Colonic mucosa (tissue), 4 donors: ENCODE results near the gene PPARGC1A. TPM values are rescaled to one million over a fixed set of nuclear protein-coding genes. Genes with fewer than 3 reads are reported as not detected.

Experiments used
- DNase-seq: peaks from one replicate; pipeline ENCODE4 v3.0.0-alpha.2; 2020
- H3K27ac ChIP-seq: fragments of 200-600 bp; one replicate; pipeline ENCODE4 v1.8.0; 2021
- H3K27me3 ChIP-seq: fragments of 200-600 bp; one replicate; pipeline ENCODE4 v1.8.0; 2021
- H3K36me3 ChIP-seq: fragments of 200-600 bp; one replicate; pipeline ENCODE4 v1.8.0; 2021
- H3K4me1 ChIP-seq: fragments of 200-600 bp; one replicate; pipeline ENCODE4 v1.8.0; 2021; ENCODE audit warnings: mild to moderate bottlenecking
- H3K4me3 ChIP-seq: fragments of 200-600 bp; one replicate; pipeline ENCODE4 v1.8.0; 2021
- H3K9ac ChIP-seq, 2 donors: one replicate each; pipeline ENCODE4 v1.7.0; 2013; ENCODE audit warnings: control low read depth in 2 of 2, low read depth in 2 of 2, low read length in 2 of 2
- H3K9me3 ChIP-seq: fragments of 200-600 bp; one replicate; pipeline ENCODE4 v1.8.0; 2021
- CTCF ChIP-seq: fragments of 200-600 bp; IDR thresholded peaks from one replicate; pipeline ENCODE4 v1.8.0; 2022; ENCODE audit warnings: antibody characterized with exemption, mild to moderate bottlenecking
- intact Hi-C: fragments of 100-400 bp; cut with DNase I; formaldehyde crosslinking; loops from one replicate; pipeline ENCODE4 v1.14.1; 2022
- total RNA-seq, 2 donors: library from RNA; stranded (reverse); fragmentation: NEBNext Ultra II Directional in 1 of 2; extraction: Animal tissue kit (Norgen Biotek cat#: 25700) in 1 of 2; gene quantifications; one replicate each; pipeline ENCODE4 v1.2.1, GENCODE V29; 2021
- donor health status: healthy.
- donor health status: DM: no; HTN: no; CAD: no.
- donor health status: DM: no; HTN: no; CAD: no.

Gene PPARGC1A
- total RNA-seq, 2 donors from 2014 or later, result 44.4 to 48.4 TPM

- Histone ChIP-seq H3K4me1 (no peaks in the 10 kb centered on the region), H3K27me3 (no peaks in the 10 kb centered on the region), H3K36me3 (no peaks in the 10 kb centered on the region), H3K27ac (no peak overlapping the region), H3K9me3 (no peaks in the 10 kb centered on the region), H3K4me3 (no peak overlapping the region), H3K9ac (no peak overlapping the region)
- intact Hi-C loops, result no loop called here
- no peak for TF ChIP-seq CTCF
- no peak for DNase-seq
Observed at GRCh38 chr4:23828779-23829178, 61.1 kb downstream of the PPARGC1A start.

- DNase-seq, result no peak
- Histone ChIP-seq H3K4me3 (no peak overlapping the region), H3K4me1 (no peaks in the 10 kb centered on the region), H3K27me3 (no peaks in the 10 kb centered on the region), H3K27ac (no peak overlapping the region), H3K36me3 (no peaks in the 10 kb centered on the region), H3K9ac (no peak overlapping the region), H3K9me3 (no peaks in the 10 kb centered on the region)
- no peak for TF ChIP-seq CTCF
- intact Hi-C loops, result no loop called here
Observed at GRCh38 chr4:23828020-23828715, 61.7 kb downstream of the PPARGC1A start.

GRCh38 chr4:23822181-23822580 lies 67.7 kb downstream of the PPARGC1A start:
- H3K27me3 ChIP-seq, result no peaks in the 10 kb centered on the region
- H3K4me3 ChIP-seq, result no peak overlapping the region
- no peak overlapping the region for H3K9ac ChIP-seq
- H3K9me3 ChIP-seq, result no peaks in the 10 kb centered on the region
- no peaks in the 10 kb centered on the region for H3K36me3 ChIP-seq
- no peaks in the 10 kb centered on the region for H3K4me1 ChIP-seq
- intact Hi-C loops, result no loop called here
- no peak overlapping the region for H3K27ac ChIP-seq
- DNase-seq, result no peak
- no peak for TF ChIP-seq CTCF

GRCh38 chr4:23819041-23819511 lies 70.8 kb downstream of the PPARGC1A start:
- Histone ChIP-seq H3K36me3 (no peaks in the 10 kb centered on the region), H3K9ac (no peak overlapping the region), H3K4me1 (no peaks in the 10 kb centered on the region), H3K9me3 (no peaks in the 10 kb centered on the region), H3K27ac (no peak overlapping the region), H3K27me3 (no peaks in the 10 kb centered on the region), H3K4me3 (no peak overlapping the region)
- intact Hi-C loops, result no loop called here
- no peak for DNase-seq
- TF ChIP-seq CTCF, result no peak

GRCh38 chr4:23818097-23818885 lies 71.6 kb downstream of the PPARGC1A start:
- DNase-seq, result no peak
- Histone ChIP-seq H3K9ac (no peak overlapping the region), H3K9me3 (no peaks in the 10 kb centered on the region), H3K36me3 (no peaks in the 10 kb centered on the region), H3K27me3 (no peaks in the 10 kb centered on the region), H3K27ac (no peak overlapping the region), H3K4me1 (no peaks in the 10 kb centered on the region), H3K4me3 (no peak overlapping the region)
- no peak for TF ChIP-seq CTCF
- intact Hi-C loops, result no loop called here
